Activated CD4-positive, alpha-beta T cell treated with anti-CD3 and anti-CD28 coated beads for 1 hour (primary cell): Measurements from ENCODE around the gene TMEM255B.

Experiments
- DNase-seq: peaks from one replicate; pipeline ENCODE4 v3.0.0-alpha.2; 2020

The TMEM255B gene

GRCh38 chr13:113758651-113759524 is at the start of gene TMEM255B:
Gene TMEM255B, plus strand, starts transcription at chr13:113759226. Its CDS starts 44 bp downstream, at chr13:113759270.
- DNase-seq: peak; percentile 63

GRCh38 chr13:113722921-113723320 is 36.1 kb upstream of the TMEM255B start:
- no peak for DNase-seq

- DNase-seq: no peak
Observed at GRCh38 chr13:113723410-113724015, 35.5 kb upstream of the TMEM255B start.

GRCh38 chr13:113724016-113724758 is 34.8 kb upstream of the TMEM255B start:
- no peak for DNase-seq

GRCh38 chr13:113724780-113725315 is 34.2 kb upstream of the TMEM255B start:
- peak; percentile 86 for DNase-seq

- peak; percentile 50 for DNase-seq
Observed at GRCh38 chr13:113725329-113726105, 33.5 kb upstream of the TMEM255B start.

GRCh38 chr13:113726106-113726821 is 32.8 kb upstream of the TMEM255B start:
- DNase-seq: peak; percentile 34

GRCh38 chr13:113726961-113727411 is 32.0 kb upstream of the TMEM255B start:
- DNase-seq: peak; percentile 15

- DNase-seq: no peak
Observed at GRCh38 chr13:113728571-113729054, 30.4 kb upstream of the TMEM255B start.

GRCh38 chr13:113729187-113730019 is 29.6 kb upstream of the TMEM255B start:
- DNase-seq: no peak

- DNase-seq: no peak
Observed at GRCh38 chr13:113730258-113730691, 28.8 kb upstream of the TMEM255B start.

GRCh38 chr13:113730831-113731191 is 28.2 kb upstream of the TMEM255B start:
- DNase-seq: no peak

- DNase-seq: no peak
Observed at GRCh38 chr13:113731192-113732175, 27.5 kb upstream of the TMEM255B start.

- DNase-seq: no peak
Observed at GRCh38 chr13:113732176-113732960, 26.7 kb upstream of the TMEM255B start.

- no peak for DNase-seq
Observed at GRCh38 chr13:113732961-113733950, 25.8 kb upstream of the TMEM255B start.

GRCh38 chr13:113734099-113734825 is 24.8 kb upstream of the TMEM255B start:
- no peak for DNase-seq

GRCh38 chr13:113734826-113735125 is 24.2 kb upstream of the TMEM255B start:
- DNase-seq: no peak
